ENCODE data around the gene ASH1L.
"Not testable (repeated sequence)": the region's sequence is repeated elsewhere in the genome, so short reads cannot be mapped to it uniquely, and the experiment has no call there.

The ASH1L gene

GRCh38 chr1:155499953-155500639 lies 62.5 kb downstream of the ASH1L start:
- Histone ChIP-seq H3K36me3 (ENCODE audit: insufficient read depth, low read length) (peaks cover 2% of the 10 kb centered on the region), H3K9me3 (ENCODE audit: low read length) (no peaks in the 10 kb centered on the region), H2AFZ (ENCODE audit: low read depth, low read length) (no peak overlapping the region), H3K27me3 (ENCODE audit: insufficient read depth, low read length) (no peaks in the 10 kb centered on the region), H3K4me3 (ENCODE audit: low read length) (no peak overlapping the region), H3K4me1 (ENCODE audit: insufficient read depth, low read length) (peaks cover 15% of the 10 kb centered on the region)

- H3K4me3 ChIP-seq (ENCODE audit: low read length): no peak overlapping the region
- H3K36me3 ChIP-seq (ENCODE audit: insufficient read depth, low read length): peaks cover 2% of the 10 kb centered on the region
Measured at GRCh38 chr1:155499263-155499662, 63.3 kb downstream of the ASH1L start.

DNA sequence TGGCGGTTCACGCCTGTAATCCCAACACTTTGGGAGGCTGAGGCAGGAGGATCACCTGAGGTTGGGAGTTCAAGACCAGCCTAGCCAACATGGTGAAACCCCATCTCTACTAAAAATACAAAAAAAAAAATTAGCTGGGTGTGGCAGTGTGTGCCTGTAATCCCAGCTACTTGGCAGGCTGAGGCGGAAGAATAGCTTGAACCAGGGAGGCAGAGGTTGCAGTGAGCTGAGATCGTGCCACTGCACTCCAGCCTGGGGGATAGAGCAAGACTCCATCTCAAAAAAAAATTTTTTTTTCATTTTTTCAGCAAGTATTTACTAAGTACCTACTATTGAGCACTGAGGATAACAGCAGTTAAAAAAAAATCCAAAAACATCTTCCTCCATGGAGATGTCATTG lies 69.0 kb downstream of the ASH1L start:
- H3K36me3 ChIP-seq (ENCODE audit: insufficient read depth, low read length); H3K27me3 ChIP-seq (ENCODE audit: insufficient read depth, low read length); H2AFZ ChIP-seq (ENCODE audit: low read depth, low read length); H3K4me1 ChIP-seq (ENCODE audit: insufficient read depth, low read length); H3K4me3 ChIP-seq (ENCODE audit: low read length); H3K9me3 ChIP-seq (ENCODE audit: low read length): not testable (repeated sequence)

More at GRCh38 chr1:155499263-155499662, 63.3 kb downstream of the ASH1L start:
- H2AFZ ChIP-seq (ENCODE audit: low read depth, low read length): no peak overlapping the region
- no peaks in the 10 kb centered on the region for H3K9me3 ChIP-seq (ENCODE audit: low read length)
- peaks cover 15% of the 10 kb centered on the region for H3K4me1 ChIP-seq (ENCODE audit: insufficient read depth, low read length)
- H3K27me3 ChIP-seq (ENCODE audit: insufficient read depth, low read length): no peaks in the 10 kb centered on the region

GRCh38 chr1:155488419-155488818 lies 74.2 kb downstream of the ASH1L start:
- not testable (repeated sequence) for H3K27me3 ChIP-seq (ENCODE audit: insufficient read depth, low read length); H3K4me3 ChIP-seq (ENCODE audit: low read length); H3K4me1 ChIP-seq (ENCODE audit: insufficient read depth, low read length); H2AFZ ChIP-seq (ENCODE audit: low read depth, low read length); H3K9me3 ChIP-seq (ENCODE audit: low read length); H3K36me3 ChIP-seq (ENCODE audit: insufficient read depth, low read length)

GRCh38 chr1:155487541-155487940 lies 75.1 kb downstream of the ASH1L start:
- H3K4me3 ChIP-seq (ENCODE audit: low read length): no peak overlapping the region
- H3K27me3 ChIP-seq (ENCODE audit: insufficient read depth, low read length): no peaks in the 10 kb centered on the region
- no peak overlapping the region for H2AFZ ChIP-seq (ENCODE audit: low read depth, low read length)
- peaks cover 5% of the 10 kb centered on the region for H3K36me3 ChIP-seq (ENCODE audit: insufficient read depth, low read length)
- no peaks in the 10 kb centered on the region for H3K4me1 ChIP-seq (ENCODE audit: insufficient read depth, low read length)
- no peaks in the 10 kb centered on the region for H3K9me3 ChIP-seq (ENCODE audit: low read length)

DNA sequence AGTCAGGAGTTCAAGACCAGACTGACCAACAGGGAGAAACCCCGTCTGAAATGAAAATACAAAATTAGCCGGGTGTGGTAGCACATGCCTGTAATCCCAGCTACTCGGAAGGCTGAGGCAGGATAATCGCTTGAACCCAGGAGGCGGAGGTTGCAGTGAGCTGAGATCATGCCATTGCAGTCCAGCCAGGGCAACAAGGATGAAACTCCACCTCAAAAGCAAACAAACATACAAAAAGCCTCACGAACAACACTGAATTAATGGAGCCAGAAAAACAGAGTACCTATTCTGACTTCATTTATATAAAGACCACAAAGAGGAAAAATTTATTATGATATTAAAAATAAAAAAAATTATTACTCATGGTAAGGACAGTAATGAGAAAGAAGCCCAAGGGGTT lies 75.7 kb downstream of the ASH1L start:
- H3K4me3 ChIP-seq (ENCODE audit: low read length); H3K9me3 ChIP-seq (ENCODE audit: low read length); H3K27me3 ChIP-seq (ENCODE audit: insufficient read depth, low read length); H2AFZ ChIP-seq (ENCODE audit: low read depth, low read length); H3K4me1 ChIP-seq (ENCODE audit: insufficient read depth, low read length); H3K36me3 ChIP-seq (ENCODE audit: insufficient read depth, low read length): not testable (repeated sequence)

DNA sequence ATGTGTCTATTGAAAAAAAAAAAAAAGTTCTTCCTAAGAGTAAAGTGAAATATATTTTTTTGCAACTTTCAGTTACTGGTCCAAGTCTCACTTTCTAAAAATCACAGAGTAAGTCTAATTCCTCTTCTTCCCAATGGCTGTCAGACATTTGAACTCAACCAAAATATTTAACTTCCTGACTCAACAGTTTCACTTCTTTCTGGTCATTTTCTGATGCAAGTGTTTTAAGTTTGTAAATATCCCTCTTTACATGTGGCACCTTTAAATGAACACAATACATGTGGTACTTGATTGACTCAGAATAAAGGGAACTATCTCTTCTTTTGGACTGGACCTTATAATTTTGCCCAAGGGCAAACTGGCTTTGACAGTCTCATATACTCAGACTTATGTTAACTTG lies 76.7 kb downstream of the ASH1L start:
- Histone ChIP-seq H2AFZ (ENCODE audit: low read depth, low read length) (no peak overlapping the region), H3K4me1 (ENCODE audit: insufficient read depth, low read length) (no peaks in the 10 kb centered on the region), H3K4me3 (ENCODE audit: low read length) (no peak overlapping the region), H3K27me3 (ENCODE audit: insufficient read depth, low read length) (no peaks in the 10 kb centered on the region), H3K36me3 (ENCODE audit: insufficient read depth, low read length) (peaks cover 18% of the 10 kb centered on the region), H3K9me3 (ENCODE audit: low read length) (no peaks in the 10 kb centered on the region)

- no peaks in the 10 kb centered on the region for H3K27me3 ChIP-seq (ENCODE audit: insufficient read depth, low read length)
- H3K36me3 ChIP-seq (ENCODE audit: insufficient read depth, low read length): peaks cover 26% of the 10 kb centered on the region
- H3K4me1 ChIP-seq (ENCODE audit: insufficient read depth, low read length): no peaks in the 10 kb centered on the region
- H2AFZ ChIP-seq (ENCODE audit: low read depth, low read length): no peak overlapping the region
- H3K4me3 ChIP-seq (ENCODE audit: low read length): no peak overlapping the region
- no peaks in the 10 kb centered on the region for H3K9me3 ChIP-seq (ENCODE audit: low read length)
Measured at GRCh38 chr1:155485222-155485621, 77.4 kb downstream of the ASH1L start.

DNA sequence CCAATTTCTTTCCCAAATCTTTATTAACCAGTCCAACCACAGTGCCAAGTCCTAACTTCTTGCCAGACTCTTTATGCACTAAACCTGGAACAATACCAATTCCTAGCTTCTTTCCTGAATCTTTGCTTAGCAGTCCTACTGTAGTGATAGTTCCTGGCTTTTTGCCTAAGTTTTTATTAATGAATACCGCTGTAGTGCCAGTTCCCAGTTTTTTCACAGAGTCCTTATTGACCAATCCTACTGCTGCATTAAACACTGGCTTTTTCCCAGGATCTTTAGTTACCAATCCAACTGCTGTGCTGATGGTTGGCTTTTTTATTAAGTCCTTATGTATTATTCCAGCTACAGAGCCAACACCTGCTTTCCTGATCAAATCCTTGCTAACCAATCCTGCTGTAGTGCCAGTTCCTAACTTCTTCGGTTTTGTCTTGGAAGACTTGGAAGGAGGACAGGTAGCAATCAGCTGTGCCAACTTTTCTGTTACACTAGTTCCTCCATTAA lies 80.8 kb downstream of the ASH1L start:
- Histone ChIP-seq H3K4me1 (ENCODE audit: insufficient read depth, low read length) (no peaks in the 10 kb centered on the region), H3K36me3 (ENCODE audit: insufficient read depth, low read length) (peaks cover 45% of the 10 kb centered on the region), H2AFZ (ENCODE audit: low read depth, low read length) (no peak overlapping the region), H3K4me3 (ENCODE audit: low read length) (no peak overlapping the region), H3K9me3 (ENCODE audit: low read length) (no peaks in the 10 kb centered on the region), H3K27me3 (ENCODE audit: insufficient read depth, low read length) (no peaks in the 10 kb centered on the region)

- Histone ChIP-seq H2AFZ (ENCODE audit: low read depth, low read length) (no peak overlapping the region), H3K27me3 (ENCODE audit: insufficient read depth, low read length) (no peaks in the 10 kb centered on the region), H3K4me3 (ENCODE audit: low read length) (no peak overlapping the region), H3K4me1 (ENCODE audit: insufficient read depth, low read length) (no peaks in the 10 kb centered on the region), H3K36me3 (ENCODE audit: insufficient read depth, low read length) (peaks cover 54% of the 10 kb centered on the region), H3K9me3 (ENCODE audit: low read length) (no peaks in the 10 kb centered on the region)
Measured at GRCh38 chr1:155479205-155479604, 83.4 kb downstream of the ASH1L start.

- Histone ChIP-seq H2AFZ (ENCODE audit: low read depth, low read length) (no peak overlapping the region), H3K27me3 (ENCODE audit: insufficient read depth, low read length) (no peaks in the 10 kb centered on the region), H3K9me3 (ENCODE audit: low read length) (no peaks in the 10 kb centered on the region), H3K4me1 (ENCODE audit: insufficient read depth, low read length) (no peaks in the 10 kb centered on the region), H3K4me3 (ENCODE audit: low read length) (no peak overlapping the region), H3K36me3 (ENCODE audit: insufficient read depth, low read length) (peaks cover 54% of the 10 kb centered on the region)
Measured at GRCh38 chr1:155478270-155478852, 84.2 kb downstream of the ASH1L start.

- Histone ChIP-seq H3K4me3 (ENCODE audit: low read length) (no peak overlapping the region), H3K4me1 (ENCODE audit: insufficient read depth, low read length) (no peaks in the 10 kb centered on the region), H3K27me3 (ENCODE audit: insufficient read depth, low read length) (no peaks in the 10 kb centered on the region), H3K9me3 (ENCODE audit: low read length) (peaks cover 10% of the 10 kb centered on the region), H3K36me3 (ENCODE audit: insufficient read depth, low read length) (peaks cover 41% of the 10 kb centered on the region), H2AFZ (ENCODE audit: low read depth, low read length) (no peak overlapping the region)
Measured at GRCh38 chr1:155474146-155474545, 88.5 kb downstream of the ASH1L start.

DNA sequence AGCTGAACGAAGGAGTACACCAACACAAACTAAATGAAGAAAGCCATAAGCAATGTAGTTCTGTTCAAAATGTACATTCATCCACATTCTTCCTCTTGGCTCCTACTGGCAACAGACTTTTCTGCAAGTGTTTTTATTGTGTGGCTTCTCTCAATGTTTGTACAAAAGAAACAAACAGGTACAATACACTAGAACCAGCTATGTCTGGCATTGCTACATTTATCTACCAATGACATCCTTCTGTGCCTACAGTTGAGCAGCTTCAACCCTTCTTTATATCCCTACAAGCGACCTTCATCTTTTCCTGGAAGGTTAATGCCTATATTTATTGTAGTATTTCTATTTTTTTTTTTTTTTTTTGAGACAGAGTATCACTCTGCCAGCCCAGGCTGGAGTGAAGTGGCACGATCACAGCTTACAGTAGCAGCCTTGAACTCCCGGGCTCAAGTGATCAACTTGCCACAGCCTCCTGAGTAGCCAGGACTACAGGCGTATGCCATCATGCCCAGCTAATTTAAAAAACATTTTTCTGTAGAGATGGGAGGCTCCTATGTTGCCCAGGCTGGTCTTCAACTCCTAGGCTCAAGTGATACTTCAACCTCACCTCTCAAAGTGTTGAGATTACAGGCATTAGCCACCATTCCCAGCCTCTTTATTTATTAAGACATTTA lies 89.3 kb downstream of the ASH1L start:
- Histone ChIP-seq H3K36me3 (ENCODE audit: insufficient read depth, low read length) (peaks cover 33% of the 10 kb centered on the region), H3K27me3 (ENCODE audit: insufficient read depth, low read length) (no peaks in the 10 kb centered on the region), H2AFZ (ENCODE audit: low read depth, low read length) (no peak overlapping the region), H3K9me3 (ENCODE audit: low read length) (peaks cover 10% of the 10 kb centered on the region), H3K4me1 (ENCODE audit: insufficient read depth, low read length) (no peaks in the 10 kb centered on the region), H3K4me3 (ENCODE audit: low read length) (no peak overlapping the region)
